ENCODE data around the gene PIGN.

PIGN gene

GRCh38 chr18:61995618-61996017 lies 191.2 kb downstream of the PIGN start:
- DNase-seq = no peak

GRCh38 chr18:61993831-61994230 lies 193.0 kb downstream of the PIGN start:
- DNase-seq = no peak

- DNase-seq = no peak
Observed at GRCh38 chr18:61992923-61993322, 193.9 kb downstream of the PIGN start.

GRCh38 chr18:61992285-61992684 lies 194.6 kb downstream of the PIGN start:
- DNase-seq = no peak

- no peak for DNase-seq
Observed at GRCh38 chr18:61991836-61992235, 195.0 kb downstream of the PIGN start.

- no peak for DNase-seq
Observed at GRCh38 chr18:61991201-61991600, 195.7 kb downstream of the PIGN start.

Data from CD4-positive, alpha-beta T cell treated with Interleukin-4 for 4 hours (primary cell).